ENCODE measurements around the gene STPG3. TPM values are rescaled to one million over a fixed set of nuclear protein-coding genes. Genes with fewer than 3 reads are reported as not detected.

Gene STPG3
- total and polyA plus RNA-seq, 2 of the 4 experiments (the other 2 are of a cell fraction), result not detected

GRCh38 chr9:137302118-137302448 is 51.0 kb downstream of the STPG3 start, which contains the start of gene NRARP:
Gene NRARP, minus strand, starts transcription at chr9:137302271. Its CDS starts 343 bp downstream, at chr9:137301928.
- intact Hi-C loops (cut with micrococcal nuclease) (no loop called here), in situ Hi-C loops (cut with MboI; ENCODE audit: low sequenced_read_pairs) (no loop called here), dilution Hi-C loops (cut with HindIII; ENCODE audit: low sequenced_read_pairs, unreplicated experiment) (no loop called here)
- POLR2A ChIA-PET (ENCODE audit: unreplicated experiment), result no interaction called here
- Histone ChIP-seq H2BK15ac (ENCODE audit: low read depth, low read length) (no peak within 1 kb of the TSS), H3K4me1 (ENCODE audit: control insufficient read depth, insufficient read depth, low read length) (peaks cover 3% of the 10 kb centered on the region), H3K36me3 (ENCODE audit: control insufficient read depth, insufficient read depth, low read length) (no peaks in the 10 kb centered on the region), H4K91ac (ENCODE audit: insufficient read depth, low read depth, low read length) (no peak within 1 kb of the TSS), H3K23ac (ENCODE audit: low read depth, low read length) (peak within 1 kb of the TSS; percentile 38; the same call in 1 of the 2 replicates), H2BK120ac (ENCODE audit: low read depth, low read length) (no peak within 1 kb of the TSS), H3K9me1 (ENCODE audit: insufficient read depth, low read length) (no peaks in the 10 kb centered on the region), H2AFZ (replicated peaks; ENCODE audit: low read length, poor library complexity) (peak within 1 kb of the TSS; percentile 92), H2AK5ac (ENCODE audit: low read depth, low read length) (no peak within 1 kb of the TSS), H3K9ac (ENCODE audit: low read depth, low read length) (no peak within 1 kb of the TSS), H2BK20ac (ENCODE audit: low read depth, low read length) (no peak within 1 kb of the TSS), H4K20me1 (ENCODE audit: insufficient read depth, low read length) (peaks cover 4% of the 10 kb centered on the region; the same call in 1 of the 2 replicates), H3K9me3 (ENCODE audit: control insufficient read depth, insufficient read depth, low read length) (no peaks in the 10 kb centered on the region), H3K14ac (replicated peaks; ENCODE audit: low read depth, low read length) (no peak within 1 kb of the TSS), H4K5ac (ENCODE audit: low read depth, low read length) (no peak within 1 kb of the TSS), H3K4me2 (ENCODE audit: low read depth, low read length) (peak within 1 kb of the TSS; percentile 96), H3K27me3 (ENCODE audit: control insufficient read depth, insufficient read depth, low read length) (peaks cover 26% of the 10 kb centered on the region), H3K27ac (ENCODE audit: insufficient read depth, low read length) (no peak within 1 kb of the TSS), H3K4me3 (ENCODE audit: insufficient read depth, low read depth, low read length) (peak within 1 kb of the TSS; percentile 56), H3K4ac (ENCODE audit: low read depth, low read length) (no peak within 1 kb of the TSS), H3K79me1 (ENCODE audit: low read depth in 1 of 2, low read length in 2 of 2) (no peaks in the 10 kb centered on the region), H4K8ac (ENCODE audit: low read depth in 2 of 2, low read length in 2 of 2) (0 out of 4 replicates have a peak within 1 kb of the TSS, but pooled peaks of 1 of the 2 experiments have one; percentile 25), H2BK5ac (ENCODE audit: low read depth, low read length, poor library complexity, severe bottlenecking) (no peak within 1 kb of the TSS), H2AK9ac (replicated peaks; ENCODE audit: low read depth, low read length, poor library complexity) (peak within 1 kb of the TSS; percentile 78), H3K56ac (ENCODE audit: extremely low read depth, insufficient read depth, low read length) (no peak within 1 kb of the TSS), H3K18ac (ENCODE audit: low read depth, low read length) (no peak within 1 kb of the TSS)
- 0% methylated on average over 27 of the region's 60 CpGs; no CpG with 5 or more reads in 1 of the 2 experiments for WGBS, 2 experiments (ENCODE audit: extremely low coverage in 2 of 2, insufficient read length in 1 of 2)
- no TSS peak for BruUV-seq (replicated peaks)
- peak; percentile 64 for DNase-seq
- CTCF ChIA-PET, result interaction anchor here (1.0 to 1.5 kb wide), 3 partner anchors 11 to 233 kb away, joined by 3 to 4 read pairs (median 3); no protein-coding TSS in a partner anchor
- ATAC-seq (ENCODE audit: low read depth), result peak; percentile 87
- TF ChIP-seq USF2 (IDR thresholded peaks at IDR 0.05; ENCODE audit: low read depth, low read length), result peak; percentile 25; the same call in 1 of the 2 replicates
- TF ChIP-seq POLR2A (IDR thresholded peaks at IDR 0.05; ENCODE audit: low read depth, low read length), result 0 out of 2 replicates have a peak, but pooled peaks have one; percentile 25
- 0 out of 2 replicates have a peak, but pooled peaks have one; percentile 16 for TF ChIP-seq CEBPB (IDR thresholded peaks at IDR 0.05; ENCODE audit: low read depth, low read length)
- no peak for TF ChIP-seq NFE2L2 (IDR thresholded peaks at IDR 0.05; ENCODE audit: low read depth, low read length)
- peak; percentile 56; the same call in 1 of the 2 replicates for TF ChIP-seq MAZ (IDR thresholded peaks at IDR 0.05; ENCODE audit: borderline replicate concordance, low read depth, low read length)

Data from IMR-90 (cell line).